Stomach (tissue), 4 donors: Measurements from ENCODE around the gene GH2.
"Not testable (repeated sequence)": the region's sequence is repeated elsewhere in the genome, so short reads cannot be mapped to it uniquely, and the experiment has no call there.

Source experiments
- CTCF ChIP-seq, 7 experiments: fragments of 450-650 bp in 4 of 7; fragments of 200-600 bp in 3 of 7; sonication (generic) in 3 of 7; IDR thresholded peaks; one replicate each; pipeline ENCODE4 v1.5.1; 2016 to 2019; ENCODE audit warnings: antibody characterized with exemption in 7 of 7, control low read depth in 2 of 7, mild to moderate bottlenecking in 1 of 7
- POLR2A ChIP-seq, 4 donors: fragments of 450-650 bp; IDR thresholded peaks; one replicate each; pipeline ENCODE4 v1.6.1; 2016; ENCODE audit warnings: antibody characterized with exemption in 4 of 4, control low read depth in 2 of 4, mild to moderate bottlenecking in 1 of 4, moderate library complexity in 1 of 4

GRCh38 chr17:63843387-63843888 lies 38.3 kb downstream of the GH2 start:
- TF ChIP-seq CTCF, POLR2A (IDR thresholded peaks at IDR 0.05): not testable (repeated sequence)
